GM19463 (cell line): ENCODE results near the gene SDCCAG8.
A peak's percentile ranks its signal among the peaks of the same experiment; 100 is the strongest.

Experiments used
- ATAC-seq: cut with Tn5 transposase; IDR thresholded peaks from one replicate; pipeline ENCODE4 v1.9.1; 2021; ENCODE audit warnings: mild to moderate bottlenecking, moderate library complexity; ENCODE audit not compliant: unreplicated experiment

Gene SDCCAG8

GRCh38 chr1:243415663-243416408 lies 160.0 kb downstream of the SDCCAG8 start:
- no peak for ATAC-seq

- peak; percentile 55 for ATAC-seq
Measured at GRCh38 chr1:243416495-243416894, 160.7 kb downstream of the SDCCAG8 start.

GRCh38 chr1:243420016-243420945 lies 164.4 kb downstream of the SDCCAG8 start:
- ATAC-seq = no peak

DNA sequence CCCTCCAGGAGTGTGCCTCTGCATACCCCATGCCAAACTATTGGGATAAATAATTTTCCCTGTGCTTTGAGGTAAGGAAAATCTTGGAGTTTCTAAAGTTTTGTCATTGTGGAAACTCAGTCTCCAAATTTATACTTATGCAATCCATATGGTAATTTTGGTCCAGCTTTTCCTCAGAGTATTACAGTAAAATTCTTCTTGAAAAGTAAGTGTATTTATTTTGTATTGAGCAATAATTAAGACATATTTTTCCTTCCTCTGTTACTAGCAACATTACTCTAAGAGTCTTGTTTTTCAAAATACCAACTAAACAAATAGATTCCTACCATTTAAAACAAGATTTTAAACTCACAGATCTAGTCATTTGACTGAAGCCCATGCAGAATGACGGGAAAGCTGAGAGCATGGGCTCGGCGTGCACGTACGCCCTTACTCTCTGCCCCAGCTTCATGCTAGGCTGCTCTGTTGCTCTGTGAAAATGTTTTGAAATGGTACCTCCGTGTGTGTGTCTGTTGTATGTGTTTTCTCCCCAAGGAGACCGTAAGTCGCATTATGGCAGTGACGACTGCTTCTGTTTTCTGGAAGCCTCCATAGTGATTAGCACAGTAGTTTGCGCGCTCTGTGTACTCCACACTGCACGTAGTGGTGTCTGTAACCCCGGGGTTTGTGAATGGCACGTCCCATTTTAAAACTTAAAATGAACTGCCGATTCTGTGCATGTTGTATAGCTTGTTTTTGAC lies 165.3 kb downstream of the SDCCAG8 start:
- ATAC-seq = no peak

GRCh38 chr1:243421784-243422183 lies 165.9 kb downstream of the SDCCAG8 start:
- ATAC-seq = peak; percentile 96

DNA sequence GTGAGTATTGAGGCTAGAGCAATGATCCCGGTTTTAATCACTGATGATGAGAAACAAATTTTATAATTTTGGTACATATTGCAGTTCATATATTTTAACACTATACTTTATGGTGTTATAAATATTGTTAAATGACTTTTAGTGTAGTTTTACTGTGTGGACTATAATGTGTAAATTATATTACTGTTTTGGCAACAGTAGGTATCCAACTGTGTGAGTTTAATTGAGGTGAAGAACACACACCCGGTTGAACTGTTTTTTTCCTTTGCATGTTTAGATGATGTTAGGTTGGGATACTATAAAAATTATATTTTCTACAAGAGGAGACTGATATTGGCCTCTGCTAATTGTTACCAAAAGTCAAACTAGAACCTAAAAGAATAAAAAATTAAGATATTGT lies 166.5 kb downstream of the SDCCAG8 start:
- no peak for ATAC-seq

DNA sequence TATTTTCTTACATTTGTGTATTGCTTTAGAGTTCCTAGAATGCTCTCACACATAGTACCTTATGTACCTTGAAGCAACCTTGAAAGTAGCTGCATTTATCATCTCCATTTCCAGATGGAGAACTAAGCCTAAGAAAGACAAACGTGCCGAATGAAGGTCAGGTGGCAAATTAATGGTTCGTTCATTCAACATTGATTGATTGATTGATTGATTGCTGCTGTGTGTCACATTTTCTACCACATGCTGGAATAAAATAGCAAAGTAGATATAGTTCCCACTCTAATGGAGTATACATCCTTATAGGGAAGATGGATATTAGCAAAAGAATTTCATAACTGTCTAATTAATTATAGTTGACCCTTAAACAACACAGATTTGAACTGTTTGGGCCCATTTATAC lies 172.2 kb downstream of the SDCCAG8 start:
- no peak for ATAC-seq

GRCh38 chr1:243428617-243429342 lies 172.9 kb downstream of the SDCCAG8 start:
- no peak for ATAC-seq

DNA sequence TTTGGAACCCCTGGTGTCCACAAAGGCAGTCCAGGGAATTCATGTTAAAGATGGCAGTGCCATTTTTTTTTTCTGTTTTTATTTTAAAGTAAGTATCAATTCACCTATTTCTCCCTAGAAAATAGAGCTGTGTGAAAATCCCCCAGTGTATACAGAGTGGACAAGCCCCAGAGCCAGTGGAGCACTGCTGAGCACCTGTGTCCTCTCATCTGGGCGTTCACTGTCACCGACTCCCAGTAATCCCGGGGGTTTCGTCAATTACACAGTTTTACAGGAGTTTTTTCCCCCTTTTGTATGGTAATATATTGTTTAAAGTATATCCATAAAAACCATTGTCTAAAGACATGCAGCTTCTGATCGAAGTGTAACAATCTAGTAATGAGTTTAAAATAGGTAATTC lies 175.8 kb downstream of the SDCCAG8 start:
- ATAC-seq = no peak

GRCh38 chr1:243432136-243432535 lies 176.3 kb downstream of the SDCCAG8 start:
- no peak for ATAC-seq

DNA sequence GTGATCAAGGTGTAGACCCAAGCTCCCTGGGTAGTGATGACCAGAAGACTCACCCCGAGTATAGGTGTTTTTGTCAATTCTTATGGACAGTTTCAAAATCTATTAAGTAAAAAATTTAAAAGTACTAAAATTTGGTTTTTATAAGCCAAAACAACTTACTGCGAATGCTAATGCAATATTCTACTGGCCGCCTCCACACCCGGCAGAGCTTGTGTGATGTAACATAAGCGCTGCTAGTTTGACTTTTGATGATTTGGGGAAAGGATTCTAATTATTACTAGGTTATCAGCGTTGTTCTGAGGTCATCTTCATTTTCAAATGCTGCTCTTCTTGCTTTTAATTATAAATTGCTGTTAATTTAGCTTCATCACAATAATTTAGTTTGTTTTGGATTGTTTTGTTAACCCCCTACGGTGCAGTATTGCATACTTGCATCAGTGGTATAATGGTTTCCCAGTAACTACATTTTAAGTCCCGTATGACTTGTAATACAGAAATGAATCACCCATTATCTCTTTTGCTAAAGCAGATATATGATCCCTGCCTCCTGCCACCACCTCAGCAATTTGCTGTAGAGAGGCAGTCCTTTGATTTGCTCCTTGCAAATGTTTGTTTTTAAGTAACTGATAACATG lies 178.0 kb downstream of the SDCCAG8 start:
- ATAC-seq = no peak

- no peak for ATAC-seq
Measured at GRCh38 chr1:243434594-243434993, 178.8 kb downstream of the SDCCAG8 start.

- no peak for ATAC-seq
Measured at GRCh38 chr1:243435836-243436235, 180.0 kb downstream of the SDCCAG8 start.

GRCh38 chr1:243438146-243438545 lies 182.3 kb downstream of the SDCCAG8 start:
- no peak for ATAC-seq

DNA sequence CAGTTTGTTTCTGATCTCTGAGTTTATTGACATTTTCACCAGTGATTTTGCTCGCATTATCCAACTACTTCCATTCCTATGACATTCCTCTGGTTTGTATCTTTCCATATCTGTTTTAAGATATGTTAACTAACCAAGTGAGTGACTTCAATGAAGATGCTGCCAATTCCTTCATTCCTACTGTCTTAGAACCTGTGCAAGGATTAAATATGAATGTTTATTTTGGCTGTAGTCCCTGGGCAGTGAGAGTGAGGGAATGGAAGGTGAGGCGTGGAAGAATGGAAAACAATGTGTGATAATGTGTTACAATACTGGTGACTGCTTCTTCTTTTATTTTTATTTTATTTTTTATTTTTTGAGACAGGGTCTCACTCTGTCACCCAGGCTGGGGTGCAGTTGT lies 183.0 kb downstream of the SDCCAG8 start:
- ATAC-seq = no peak

GRCh38 chr1:243440406-243440805 lies 184.6 kb downstream of the SDCCAG8 start:
- no peak for ATAC-seq

GRCh38 chr1:243441601-243442000 lies 185.8 kb downstream of the SDCCAG8 start:
- ATAC-seq = no peak

DNA sequence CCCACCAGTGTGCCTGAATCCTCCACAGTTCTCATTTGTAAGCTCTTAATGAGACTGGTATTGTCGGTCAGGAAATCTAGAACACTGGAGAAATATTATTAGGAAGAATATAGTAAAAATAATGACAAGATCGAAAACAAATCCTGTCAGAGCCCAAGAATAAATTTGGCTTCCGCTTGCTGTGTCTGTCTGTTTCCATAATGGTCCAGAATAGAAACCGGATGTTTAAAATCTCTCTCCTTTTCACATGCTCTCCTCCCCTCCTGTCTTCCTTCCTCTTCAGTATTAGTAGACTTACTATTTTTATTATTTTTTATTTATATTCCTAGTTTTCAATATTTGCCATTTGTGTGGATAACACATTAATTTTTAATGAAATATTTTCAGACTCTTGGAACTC lies 187.7 kb downstream of the SDCCAG8 start:
- ATAC-seq = no peak

DNA sequence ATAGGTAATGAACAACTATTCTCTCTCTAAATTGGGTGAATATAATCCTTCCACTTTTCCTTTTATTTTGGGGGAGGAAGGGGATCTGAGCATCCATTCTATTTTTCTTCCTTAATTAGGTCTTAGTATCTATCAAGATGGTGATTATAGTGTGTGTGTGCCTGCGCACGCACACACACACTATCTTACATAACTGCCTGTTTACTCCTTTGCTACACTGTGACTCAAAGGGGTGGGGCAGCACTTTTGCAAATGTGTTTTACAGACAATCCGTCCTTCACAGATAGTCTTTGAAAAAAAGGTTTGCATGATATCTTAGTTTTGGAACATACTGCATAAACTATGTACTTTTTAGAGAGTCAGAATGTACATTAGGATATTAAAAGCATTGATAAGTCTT lies 191.5 kb downstream of the SDCCAG8 start:
- no peak for ATAC-seq

DNA sequence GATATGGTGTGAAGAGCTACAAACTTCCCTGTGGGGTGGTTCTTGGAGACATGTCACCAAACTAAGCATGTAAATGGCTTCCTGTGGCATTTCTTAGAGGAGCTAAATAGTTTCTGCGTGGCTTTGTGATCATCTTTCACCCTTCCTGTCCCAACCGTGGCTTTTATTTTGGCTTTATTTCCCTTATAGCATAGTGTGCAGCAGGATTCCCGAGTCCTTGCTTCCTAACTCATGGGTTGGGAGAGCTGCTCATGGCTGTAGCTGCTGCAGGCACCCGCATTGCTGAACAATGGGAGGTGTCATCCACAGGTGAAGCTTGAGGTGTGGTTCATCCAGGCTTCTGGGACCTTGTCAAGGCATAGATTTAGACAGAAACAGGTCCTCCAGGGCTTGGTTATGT lies 192.0 kb downstream of the SDCCAG8 start:
- no peak for ATAC-seq
